Measurements from ENCODE around the gene TAF3.

The TAF3 gene

GRCh38 chr10:8055420-8056349 lies 237.4 kb downstream of the TAF3 start:
- Histone ChIP-seq H3K36me3 (replicated peaks in 1 of 2; ENCODE audit: control insufficient read depth in 2 of 2, insufficient read depth in 2 of 2, low read length in 2 of 2) (no peaks in the 10 kb centered on the region), H3K9ac (ENCODE audit: low read depth, low read length, poor library complexity) (peak overlapping the region; percentile 56), H2BK5ac (ENCODE audit: low read length) (no peak overlapping the region), H2BK12ac (ENCODE audit: low read length) (no peak overlapping the region), H3K14ac (ENCODE audit: low read length) (no peak overlapping the region), H4K8ac (ENCODE audit: low read depth, low read length) (no peak overlapping the region), H4K91ac (ENCODE audit: low read depth, low read length, poor library complexity) (no peak overlapping the region), H3K4me1 (ENCODE audit: control insufficient read depth in 2 of 2, insufficient read depth in 1 of 2, low read depth in 1 of 2, low read length in 2 of 2) (peaks cover 12 to 13% of the 10 kb centered on the region in 2 donors), H2AFZ (ENCODE audit: low read length) (peak overlapping the region; percentile 45), H2BK15ac (ENCODE audit: low read length) (peak overlapping the region; percentile 72), H3K4ac (ENCODE audit: low read length) (no peak overlapping the region), H3K18ac (ENCODE audit: low read length) (peak overlapping the region; percentile 86), H3K79me1 (ENCODE audit: low read depth, low read length) (no peaks in the 10 kb centered on the region), H3K27me3 (ENCODE audit: control insufficient read depth in 3 of 3, insufficient read depth in 3 of 3, low read depth in 1 of 3, low read length in 3 of 3) (peaks cover 46 to 97% (median 90%) of the 10 kb centered on the region in 3 experiments), H3K27ac (replicated peaks; ENCODE audit: low read length) (no peak overlapping the region), H2BK120ac (ENCODE audit: low read depth, low read length) (peak overlapping the region; percentile 48), H3K23ac (ENCODE audit: low read depth, low read length, poor library complexity) (peak overlapping the region; percentile 82), H3K4me2 (ENCODE audit: insufficient read depth, low read length, poor library complexity, severe bottlenecking) (no peak overlapping the region), H3K9me3 (replicated peaks in 1 of 2; ENCODE audit: control insufficient read depth in 2 of 2, insufficient read depth in 1 of 2, low read depth in 1 of 2, low read length in 2 of 2) (no peaks in the 10 kb centered on the region), H3K4me3 (ENCODE audit: low read length in 2 of 2) (peak overlapping the region in 1 of 2 donors; percentile 41), H2AK5ac (ENCODE audit: low read depth, low read length) (peak overlapping the region; percentile 72)
- DNase-seq (ENCODE audit: low spot score), result peak; percentile 9
- no CpG with 5 or more reads among the region's 85 CpGs for WGBS, 2 donors (ENCODE audit: extremely low coverage in 2 of 2, insufficient read length in 2 of 2, insufficient replicate concordance in 1 of 2)

GRCh38 chr10:8056378-8056777 lies 238.1 kb downstream of the TAF3 start:
- Histone ChIP-seq H2BK120ac (ENCODE audit: low read depth, low read length) (no peak overlapping the region), H2BK5ac (ENCODE audit: low read length) (no peak overlapping the region), H3K9me3 (replicated peaks in 1 of 2; ENCODE audit: control insufficient read depth in 2 of 2, insufficient read depth in 1 of 2, low read depth in 1 of 2, low read length in 2 of 2) (no peaks in the 10 kb centered on the region), H3K9ac (ENCODE audit: low read depth, low read length, poor library complexity) (no peak overlapping the region), H4K91ac (ENCODE audit: low read depth, low read length, poor library complexity) (no peak overlapping the region), H3K14ac (ENCODE audit: low read length) (no peak overlapping the region), H3K27me3 (ENCODE audit: control insufficient read depth in 3 of 3, insufficient read depth in 3 of 3, low read depth in 1 of 3, low read length in 3 of 3) (peaks cover 42 to 97% (median 90%) of the 10 kb centered on the region in 3 experiments), H2AFZ (ENCODE audit: low read length) (no peak overlapping the region), H3K79me1 (ENCODE audit: low read depth, low read length) (no peaks in the 10 kb centered on the region), H3K36me3 (replicated peaks in 1 of 2; ENCODE audit: control insufficient read depth in 2 of 2, insufficient read depth in 2 of 2, low read length in 2 of 2) (no peaks in the 10 kb centered on the region), H2BK12ac (ENCODE audit: low read length) (no peak overlapping the region), H3K27ac (replicated peaks; ENCODE audit: low read length) (no peak overlapping the region), H3K18ac (ENCODE audit: low read length) (no peak overlapping the region), H3K4me2 (ENCODE audit: insufficient read depth, low read length, poor library complexity, severe bottlenecking) (no peak overlapping the region), H2BK15ac (ENCODE audit: low read length) (no peak overlapping the region), H3K4me3 (ENCODE audit: low read length in 2 of 2) (no peak overlapping the region), H3K4ac (ENCODE audit: low read length) (no peak overlapping the region), H4K8ac (ENCODE audit: low read depth, low read length) (no peak overlapping the region), H2AK5ac (ENCODE audit: low read depth, low read length) (no peak overlapping the region), H3K4me1 (ENCODE audit: control insufficient read depth in 2 of 2, insufficient read depth in 1 of 2, low read depth in 1 of 2, low read length in 2 of 2) (peaks cover 10 to 19% of the 10 kb centered on the region in 2 donors), H3K23ac (ENCODE audit: low read depth, low read length, poor library complexity) (no peak overlapping the region)
- no CpG with 5 or more reads among the region's 6 CpGs for WGBS, 2 donors (ENCODE audit: extremely low coverage in 2 of 2, insufficient read length in 2 of 2, insufficient replicate concordance in 1 of 2)
- DNase-seq (ENCODE audit: low spot score), result peak; percentile 15

- H3K36me3 ChIP-seq (replicated peaks in 1 of 2; ENCODE audit: control insufficient read depth in 2 of 2, insufficient read depth in 2 of 2, low read length in 2 of 2), result no peaks in the 10 kb centered on the region
- no peak overlapping the region for H3K23ac ChIP-seq (ENCODE audit: low read depth, low read length, poor library complexity)
- no peak overlapping the region for H2BK15ac ChIP-seq (ENCODE audit: low read length)
- H3K18ac ChIP-seq (ENCODE audit: low read length), result no peak overlapping the region
- H3K9me3 ChIP-seq (replicated peaks in 1 of 2; ENCODE audit: control insufficient read depth in 2 of 2, insufficient read depth in 1 of 2, low read depth in 1 of 2, low read length in 2 of 2), result no peaks in the 10 kb centered on the region
- H2BK120ac ChIP-seq (ENCODE audit: low read depth, low read length), result no peak overlapping the region
- no peak overlapping the region for H4K8ac ChIP-seq (ENCODE audit: low read depth, low read length)
- H3K4me1 ChIP-seq (ENCODE audit: control insufficient read depth in 2 of 2, insufficient read depth in 1 of 2, low read depth in 1 of 2, low read length in 2 of 2), result peaks cover 9 to 23% of the 10 kb centered on the region in 2 donors
- no peak overlapping the region for H3K14ac ChIP-seq (ENCODE audit: low read length)
- peak; percentile 17 for DNase-seq (ENCODE audit: low spot score)
- no peak overlapping the region for H2BK12ac ChIP-seq (ENCODE audit: low read length)
- no peak overlapping the region for H3K9ac ChIP-seq (ENCODE audit: low read depth, low read length, poor library complexity)
- no peak overlapping the region for H3K4me3 ChIP-seq (ENCODE audit: low read length in 2 of 2)
- no peak overlapping the region for H2AK5ac ChIP-seq (ENCODE audit: low read depth, low read length)
- H2BK5ac ChIP-seq (ENCODE audit: low read length), result no peak overlapping the region
- H3K79me1 ChIP-seq (ENCODE audit: low read depth, low read length), result no peaks in the 10 kb centered on the region
- H3K4ac ChIP-seq (ENCODE audit: low read length), result no peak overlapping the region
- H2AFZ ChIP-seq (ENCODE audit: low read length), result no peak overlapping the region
- peaks cover 38 to 97% (median 85%) of the 10 kb centered on the region in 3 experiments for H3K27me3 ChIP-seq (ENCODE audit: control insufficient read depth in 3 of 3, insufficient read depth in 3 of 3, low read depth in 1 of 3, low read length in 3 of 3)
- WGBS, 2 donors (ENCODE audit: extremely low coverage in 2 of 2, insufficient read length in 2 of 2, insufficient replicate concordance in 1 of 2), result no CpG with 5 or more reads among the region's 13 CpGs
- H4K91ac ChIP-seq (ENCODE audit: low read depth, low read length, poor library complexity), result no peak overlapping the region
- no peak overlapping the region for H3K27ac ChIP-seq (replicated peaks; ENCODE audit: low read length)
- H3K4me2 ChIP-seq (ENCODE audit: insufficient read depth, low read length, poor library complexity, severe bottlenecking), result no peak overlapping the region
Observed at GRCh38 chr10:8056871-8057331, 238.6 kb downstream of the TAF3 start.

DNA sequence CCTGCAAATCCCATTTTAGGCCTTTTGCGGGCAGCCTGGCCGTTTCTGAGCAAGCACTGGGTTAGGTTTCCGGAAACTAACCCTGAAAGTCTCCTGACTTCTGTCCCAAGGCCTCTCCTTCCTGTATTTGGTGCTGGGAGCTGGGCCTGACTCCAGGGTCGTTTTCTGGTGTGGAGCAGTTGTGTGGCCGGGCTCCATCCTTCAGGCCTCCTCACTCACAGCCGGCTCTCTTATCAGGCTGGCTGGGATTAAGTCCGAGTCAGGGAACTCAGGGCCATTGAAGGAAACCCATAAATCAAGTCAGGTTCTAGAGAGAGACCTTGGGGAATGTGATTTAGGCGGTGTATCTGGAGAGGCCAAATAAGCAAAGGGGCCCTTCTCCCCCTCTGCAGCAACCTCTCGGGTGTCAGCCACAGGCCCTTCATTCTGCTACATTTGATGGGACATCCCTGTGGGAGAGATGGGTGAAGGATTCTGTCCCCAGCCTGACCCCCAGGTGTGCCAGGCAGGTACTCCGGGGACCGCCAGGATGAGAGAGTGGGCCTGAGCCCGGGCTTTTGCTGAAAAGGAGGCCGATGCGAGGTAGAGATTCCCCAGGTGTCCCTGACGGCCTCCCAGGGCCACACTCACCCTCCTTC lies 239.4 kb downstream of the TAF3 start:
- no peak overlapping the region for H2BK12ac ChIP-seq (ENCODE audit: low read length)
- peak overlapping the region; percentile 63 for H2BK15ac ChIP-seq (ENCODE audit: low read length)
- no CpG with 5 or more reads among the region's 15 CpGs for WGBS, 2 donors (ENCODE audit: extremely low coverage in 2 of 2, insufficient read length in 2 of 2, insufficient replicate concordance in 1 of 2)
- H2BK5ac ChIP-seq (ENCODE audit: low read length), result no peak overlapping the region
- no peak overlapping the region for H3K27ac ChIP-seq (replicated peaks; ENCODE audit: low read length)
- no peak overlapping the region for H2AFZ ChIP-seq (ENCODE audit: low read length)
- no peak overlapping the region for H3K14ac ChIP-seq (ENCODE audit: low read length)
- DNase-seq (ENCODE audit: low spot score), result peak; percentile 11
- no peak overlapping the region for H3K4me2 ChIP-seq (ENCODE audit: insufficient read depth, low read length, poor library complexity, severe bottlenecking)
- peaks cover 35 to 97% (median 77%) of the 10 kb centered on the region in 3 experiments for H3K27me3 ChIP-seq (ENCODE audit: control insufficient read depth in 3 of 3, insufficient read depth in 3 of 3, low read depth in 1 of 3, low read length in 3 of 3)
- no peak overlapping the region for H3K4ac ChIP-seq (ENCODE audit: low read length)
- no peaks in the 10 kb centered on the region for H3K79me1 ChIP-seq (ENCODE audit: low read depth, low read length)
- H4K8ac ChIP-seq (ENCODE audit: low read depth, low read length), result no peak overlapping the region
- no peaks in the 10 kb centered on the region for H3K9me3 ChIP-seq (replicated peaks in 1 of 2; ENCODE audit: control insufficient read depth in 2 of 2, insufficient read depth in 1 of 2, low read depth in 1 of 2, low read length in 2 of 2)
- H3K23ac ChIP-seq (ENCODE audit: low read depth, low read length, poor library complexity), result peak overlapping the region; percentile 85
- H3K36me3 ChIP-seq (replicated peaks in 1 of 2; ENCODE audit: control insufficient read depth in 2 of 2, insufficient read depth in 2 of 2, low read length in 2 of 2), result no peaks in the 10 kb centered on the region
- H3K4me3 ChIP-seq (ENCODE audit: low read length in 2 of 2), result no peak overlapping the region
- no peak overlapping the region for H3K9ac ChIP-seq (ENCODE audit: low read depth, low read length, poor library complexity)
- H3K4me1 ChIP-seq (ENCODE audit: control insufficient read depth in 2 of 2, insufficient read depth in 1 of 2, low read depth in 1 of 2, low read length in 2 of 2), result peaks cover 9 to 23% of the 10 kb centered on the region in 2 donors
- no peak overlapping the region for H4K91ac ChIP-seq (ENCODE audit: low read depth, low read length, poor library complexity)
- H3K18ac ChIP-seq (ENCODE audit: low read length), result peak overlapping the region; percentile 88
- peak overlapping the region; percentile 60 for H2AK5ac ChIP-seq (ENCODE audit: low read depth, low read length)
- no peak overlapping the region for H2BK120ac ChIP-seq (ENCODE audit: low read depth, low read length)

Measured in neuronal stem cell (in vitro differentiated cells).